Measurements from ENCODE around the gene MRPS23.

MRPS23 gene

GRCh38 chr17:57849874-57850754, at the start of gene MRPS23:
Gene MRPS23, minus strand, starts transcription at chr17:57850044. Its CDS starts 34 bp downstream, at chr17:57850010.
- DNase-seq, result peak; percentile 81 to 97

GRCh38 chr17:57899391-57899790, 49.5 kb upstream of the MRPS23 start:
- no peak for DNase-seq

- DNase-seq, result no peak
These were observed 48.9 kb upstream of the MRPS23 start for GRCh38 chr17:57898487-57899311.

GRCh38 chr17:57895382-57896060, 45.7 kb upstream of the MRPS23 start:
- DNase-seq, result no peak

GRCh38 chr17:57894848-57895247, 45.0 kb upstream of the MRPS23 start:
- DNase-seq, result no peak

- peak; percentile 52 to 78 for DNase-seq
These were observed 43.2 kb upstream of the MRPS23 start for GRCh38 chr17:57892820-57893595.

- peak; percentile 37 to 68 for DNase-seq
These were observed 42.4 kb upstream of the MRPS23 start for GRCh38 chr17:57892146-57892819.

- DNase-seq, result no peak
These were observed 41.0 kb upstream of the MRPS23 start for GRCh38 chr17:57890857-57891232.

GRCh38 chr17:57889892-57890856, 40.3 kb upstream of the MRPS23 start:
- no peak for DNase-seq

GRCh38 chr17:57889252-57889651, 39.4 kb upstream of the MRPS23 start:
- no peak for DNase-seq

- DNase-seq, result no peak
These were observed 38.7 kb upstream of the MRPS23 start for GRCh38 chr17:57888311-57889216.

GRCh38 chr17:57887161-57887560, 37.3 kb upstream of the MRPS23 start:
- no peak for DNase-seq

GRCh38 chr17:57886020-57886419, 36.2 kb upstream of the MRPS23 start:
- no peak for DNase-seq

- no peak for DNase-seq
These were observed 35.5 kb upstream of the MRPS23 start for GRCh38 chr17:57885148-57885915.

GRCh38 chr17:57881783-57882351, 32.0 kb upstream of the MRPS23 start:
- no peak for DNase-seq

- no peak for DNase-seq
These were observed 31.3 kb upstream of the MRPS23 start for GRCh38 chr17:57881143-57881542.

- DNase-seq, result no peak
These were observed 30.2 kb upstream of the MRPS23 start for GRCh38 chr17:57880086-57880456.

- DNase-seq, result no peak
These were observed 29.7 kb upstream of the MRPS23 start for GRCh38 chr17:57879437-57880085.

Data from NCI-H187 (cell line).